Spinal cord (tissue), 10 donors: ENCODE results near the gene USP34. TPM values are rescaled to one million over a fixed set of nuclear protein-coding genes. Genes with fewer than 3 reads are reported as not detected.

ENCODE experiments used
- DNase-seq, 6 donors: peaks; one replicate each; pipeline versions ENCODE4 v3.0.0 to v3.0.0-alpha.2; 2013 to 2015; ENCODE audit warnings: low spot score in 6 of 6, low read depth in 4 of 6
- H3K27ac ChIP-seq: one replicate; pipeline ENCODE4 v1.5.1; 2013; ENCODE audit warnings: low read depth, low read length, control low read depth
- H3K27me3 ChIP-seq: one replicate; pipeline ENCODE4 v1.6.1; 2013; ENCODE audit warnings: low read length; ENCODE audit not compliant: control insufficient read depth, insufficient read depth
- H3K36me3 ChIP-seq: one replicate; pipeline ENCODE4 v1.6.1; 2013; ENCODE audit warnings: low read length; ENCODE audit not compliant: control insufficient read depth, insufficient read depth
- H3K4me1 ChIP-seq: one replicate; pipeline ENCODE4 v1.6.1; 2013; ENCODE audit warnings: low read length; ENCODE audit not compliant: control insufficient read depth, insufficient read depth
- H3K4me3 ChIP-seq: one replicate; pipeline ENCODE4 v1.5.1; 2013; ENCODE audit warnings: low read depth, low read length, control low read depth
- H3K9me3 ChIP-seq: one replicate; pipeline ENCODE4 v1.6.1; 2013; ENCODE audit warnings: low read length; ENCODE audit not compliant: control insufficient read depth, insufficient read depth
- WGBS: methylation state at CpG from one replicate; pipeline ENCODE4 v1.1.5; 2013; ENCODE audit warnings: missing lambda C conversion rate; ENCODE audit not compliant: insufficient coverage; 5-methylcytosine and 5-hydroxymethylcytosine counted together
- polyA plus RNA-seq, 2 donors: library from polyadenylated mRNA; unstranded; fragments of 120-200 nt; gene quantifications; one replicate each; pipeline ENCODE4 v1.2.1, GENCODE V29; 2013; ENCODE audit not compliant: insufficient read length in 2 of 2
- total RNA-seq, 2 donors: library from RNA; depleted of rRNA in 1 of 2; stranded (reverse); fragments of 120-200 nt in 1 of 2; fragments of >200 nt in 1 of 2; gene quantifications; one replicate each; pipeline versions ENCODE4 v1.2.3 to v1.2.4, GENCODE V29; 2013 to 2014
- donor health status: healthy.

Gene USP34
- total and polyA plus RNA-seq, 4 donors, result 127 to 206 (median 143) TPM

- Histone ChIP-seq H3K4me1 (no peaks in the 10 kb centered on the region), H3K9me3 (no peaks in the 10 kb centered on the region), H3K36me3 (no peaks in the 10 kb centered on the region), H3K27me3 (no peaks in the 10 kb centered on the region), H3K27ac (no peak overlapping the region), H3K4me3 (no peak overlapping the region)
- 100% methylated on average over 3 of the region's 3 CpGs for WGBS
- no peak for DNase-seq
These were observed 37.9 kb downstream of the USP34 start for GRCh38 chr2:61432990-61433389.

GRCh38 chr2:61431345-61431744 is 39.5 kb downstream of the USP34 start:
- H3K27me3 ChIP-seq, result no peaks in the 10 kb centered on the region
- no peak overlapping the region for H3K27ac ChIP-seq
- DNase-seq, result no peak
- no peak overlapping the region for H3K4me3 ChIP-seq
- H3K9me3 ChIP-seq, result no peaks in the 10 kb centered on the region
- no peaks in the 10 kb centered on the region for H3K36me3 ChIP-seq
- H3K4me1 ChIP-seq, result peaks cover 1% of the 10 kb centered on the region
- no CpG with 5 or more reads among the region's 5 CpGs for WGBS

DNA sequence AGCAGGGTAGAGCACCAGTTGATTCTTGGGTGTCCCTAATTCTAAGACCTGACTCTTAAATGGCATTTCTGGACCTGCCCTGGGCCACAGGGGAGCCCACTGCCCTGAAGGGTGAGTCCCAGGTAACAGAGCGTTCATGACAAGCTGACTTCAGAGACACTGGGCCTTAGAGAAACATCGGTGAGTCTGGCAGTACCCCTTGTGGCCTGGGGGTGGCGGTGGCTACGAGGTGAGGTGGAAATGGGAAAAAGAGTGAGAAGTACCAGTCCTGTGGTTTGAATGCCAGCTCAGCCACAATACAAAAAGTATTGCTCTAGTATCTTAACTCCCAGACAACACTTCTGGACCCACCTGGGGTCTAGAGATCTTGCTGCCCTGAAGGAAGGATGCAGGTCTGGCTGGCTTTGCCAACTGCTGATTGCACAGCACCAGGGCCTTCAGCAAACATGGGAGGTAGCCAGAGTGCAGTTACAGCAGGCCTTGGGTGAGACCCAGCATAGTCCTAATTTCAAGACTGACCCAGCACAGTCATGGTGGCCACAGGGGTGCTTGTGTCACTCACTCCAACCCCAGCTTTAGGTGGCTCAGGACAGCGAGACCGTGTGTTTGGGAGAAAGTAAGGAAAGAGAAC is 44.5 kb downstream of the USP34 start:
- 75% methylated on average over 1 of the region's 6 CpGs for WGBS
- Histone ChIP-seq H3K4me1 (peaks cover 4% of the 10 kb centered on the region), H3K9me3 (no peaks in the 10 kb centered on the region), H3K27ac (no peak overlapping the region), H3K27me3 (no peaks in the 10 kb centered on the region), H3K4me3 (no peak overlapping the region), H3K36me3 (no peaks in the 10 kb centered on the region)
- DNase-seq, result no peak

GRCh38 chr2:61425605-61426155 is 45.2 kb downstream of the USP34 start:
- no peaks in the 10 kb centered on the region for H3K27me3 ChIP-seq
- WGBS, result 84% methylated on average over 5 of the region's 6 CpGs
- no peaks in the 10 kb centered on the region for H3K36me3 ChIP-seq
- peaks cover 4% of the 10 kb centered on the region for H3K4me1 ChIP-seq
- no peak overlapping the region for H3K27ac ChIP-seq
- DNase-seq, result no peak
- no peak overlapping the region for H3K4me3 ChIP-seq
- H3K9me3 ChIP-seq, result no peaks in the 10 kb centered on the region

DNA sequence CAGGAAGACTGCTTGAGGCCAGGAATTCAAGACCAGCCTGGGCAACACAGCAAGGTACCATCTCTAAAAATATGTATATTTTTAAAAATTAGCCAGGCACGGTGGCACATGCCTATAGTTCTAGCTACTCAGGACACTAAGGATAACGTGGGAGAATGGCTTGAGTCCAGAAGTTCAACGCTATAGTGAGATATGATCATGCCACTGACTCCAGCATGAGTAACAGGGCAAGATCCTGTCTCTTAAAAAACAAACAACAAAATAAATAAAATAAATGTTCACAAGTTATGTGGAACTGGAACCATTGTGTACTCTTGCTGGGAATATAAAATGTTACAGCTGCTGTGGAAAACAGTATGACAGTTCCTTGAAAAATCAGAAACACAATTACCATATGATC is 47.2 kb downstream of the USP34 start:
- H3K4me1 ChIP-seq, result peaks cover 4% of the 10 kb centered on the region
- H3K27ac ChIP-seq, result no peak overlapping the region
- no peaks in the 10 kb centered on the region for H3K27me3 ChIP-seq
- no CpG with 5 or more reads among the region's 3 CpGs for WGBS
- no peak for DNase-seq
- no peaks in the 10 kb centered on the region for H3K9me3 ChIP-seq
- H3K36me3 ChIP-seq, result no peaks in the 10 kb centered on the region
- H3K4me3 ChIP-seq, result no peak overlapping the region

DNA sequence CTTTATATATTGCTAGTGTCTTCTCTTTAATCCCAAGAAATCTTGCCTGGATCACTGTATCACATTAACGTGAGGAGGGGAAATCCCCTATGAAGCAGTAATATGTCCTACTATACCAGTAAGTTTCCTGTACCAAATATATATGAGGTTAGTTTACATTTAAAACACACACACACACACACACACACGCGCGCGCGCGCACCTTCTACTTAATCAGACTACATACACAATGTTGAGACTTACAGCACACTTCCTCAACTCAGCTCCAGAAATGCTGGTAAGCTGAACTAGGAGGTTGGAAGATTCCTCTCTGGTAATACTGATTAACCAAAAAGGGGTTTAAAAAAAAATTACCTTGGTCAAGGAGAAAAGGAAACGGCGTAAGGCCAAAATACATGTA is 49.3 kb downstream of the USP34 start:
- H3K4me1 ChIP-seq, result peaks cover 4% of the 10 kb centered on the region

GRCh38 chr2:61420991-61421544 is 49.8 kb downstream of the USP34 start:
- 60% methylated on average over 1 of the region's 3 CpGs for WGBS
- Histone ChIP-seq H3K27me3 (no peaks in the 10 kb centered on the region), H3K36me3 (no peaks in the 10 kb centered on the region), H3K27ac (no peak overlapping the region), H3K4me3 (no peak overlapping the region), H3K4me1 (no peaks in the 10 kb centered on the region), H3K9me3 (no peaks in the 10 kb centered on the region)
- no peak for DNase-seq

More for the DNA sequence above, 49.3 kb downstream of the USP34 start:
- no peak overlapping the region for H3K4me3 ChIP-seq
- H3K27ac ChIP-seq, result no peak overlapping the region
- no CpG with 5 or more reads among the region's 9 CpGs for WGBS
- H3K27me3 ChIP-seq, result no peaks in the 10 kb centered on the region
- no peak for DNase-seq
- no peaks in the 10 kb centered on the region for H3K36me3 ChIP-seq
- H3K9me3 ChIP-seq, result no peaks in the 10 kb centered on the region

DNA sequence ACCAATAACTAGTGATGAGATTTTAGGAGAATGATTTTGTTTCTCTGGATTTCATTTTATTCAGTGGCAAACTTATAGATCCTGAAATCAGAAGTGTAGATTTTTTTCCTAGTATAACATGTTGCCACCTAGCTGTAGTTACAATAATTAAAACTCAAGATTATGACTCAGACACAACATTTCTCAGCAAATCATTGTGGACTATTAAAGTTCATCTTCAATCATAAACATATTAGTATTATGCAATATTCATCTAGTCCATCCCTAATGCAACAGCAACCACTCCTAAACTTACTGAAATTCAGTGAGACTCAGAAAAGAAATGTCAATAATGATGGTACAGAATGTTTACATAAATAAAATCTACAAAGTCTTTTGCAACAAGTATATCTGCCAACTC is 51.3 kb downstream of the USP34 start:
- Histone ChIP-seq H3K4me3 (no peak overlapping the region), H3K4me1 (no peaks in the 10 kb centered on the region), H3K27ac (no peak overlapping the region), H3K9me3 (no peaks in the 10 kb centered on the region), H3K27me3 (no peaks in the 10 kb centered on the region), H3K36me3 (no peaks in the 10 kb centered on the region)
- no peak for DNase-seq

- Histone ChIP-seq H3K9me3 (no peaks in the 10 kb centered on the region), H3K27ac (no peak overlapping the region), H3K36me3 (no peaks in the 10 kb centered on the region), H3K27me3 (no peaks in the 10 kb centered on the region), H3K4me3 (no peak overlapping the region), H3K4me1 (no peaks in the 10 kb centered on the region)
- WGBS, result 100% methylated on average over 2 of the region's 5 CpGs
- DNase-seq, result no peak
These were observed 51.8 kb downstream of the USP34 start for GRCh38 chr2:61419129-61419528.
